GM23338 (cell line): Measurements from ENCODE around the gene CTNNA1.

Experiments used
- CREB1 ChIP-seq: fragments of 250-450 bp; sonication (Bioruptor Pico); IDR thresholded peaks from 2 replicates; pipeline ENCODE4 v1.5.0; 2020; ENCODE audit warnings: low read depth, mild to moderate bottlenecking, moderate library complexity
- CTCF ChIP-seq, 2 experiments: fragments of 200-600 bp in 1 of 2; sonication (generic) in 1 of 2; conservative IDR thresholded peaks; 2 replicates each; pipeline versions ENCODE4 v1.5.1 to v1.6.1; 2016 to 2017; ENCODE audit warnings: antibody characterized with exemption in 2 of 2, low read depth in 2 of 2, mild to moderate bottlenecking in 2 of 2, moderate library complexity in 1 of 2
- ETS1 ChIP-seq: IDR thresholded peaks from 2 replicates; pipeline ENCODE4 v1.6.1; 2016; ENCODE audit warnings: antibody characterized with exemption
- EZH2phosphoT487 ChIP-seq: fragments of 200-600 bp; sonication (generic); IDR thresholded peaks from one replicate; pipeline ENCODE4 v1.8.1; 2018; ENCODE audit warnings: antibody characterized with exemption; ENCODE audit not compliant: unreplicated experiment
- REST ChIP-seq: IDR thresholded peaks from one replicate; pipeline ENCODE4 v1.6.1; 2018; ENCODE audit warnings: antibody characterized with exemption; ENCODE audit not compliant: unreplicated experiment
- STAT1 ChIP-seq: IDR thresholded peaks from one replicate; pipeline ENCODE4 v1.6.1; 2016; ENCODE audit warnings: antibody characterized with exemption; ENCODE audit not compliant: unreplicated experiment
- ZNF114 ChIP-seq: fragments of 250-450 bp; sonication (Bioruptor Pico); IDR thresholded peaks from 2 replicates; pipeline ENCODE4 v1.5.0; 2020; ENCODE audit warnings: mild to moderate bottlenecking, moderate library complexity

DNA sequence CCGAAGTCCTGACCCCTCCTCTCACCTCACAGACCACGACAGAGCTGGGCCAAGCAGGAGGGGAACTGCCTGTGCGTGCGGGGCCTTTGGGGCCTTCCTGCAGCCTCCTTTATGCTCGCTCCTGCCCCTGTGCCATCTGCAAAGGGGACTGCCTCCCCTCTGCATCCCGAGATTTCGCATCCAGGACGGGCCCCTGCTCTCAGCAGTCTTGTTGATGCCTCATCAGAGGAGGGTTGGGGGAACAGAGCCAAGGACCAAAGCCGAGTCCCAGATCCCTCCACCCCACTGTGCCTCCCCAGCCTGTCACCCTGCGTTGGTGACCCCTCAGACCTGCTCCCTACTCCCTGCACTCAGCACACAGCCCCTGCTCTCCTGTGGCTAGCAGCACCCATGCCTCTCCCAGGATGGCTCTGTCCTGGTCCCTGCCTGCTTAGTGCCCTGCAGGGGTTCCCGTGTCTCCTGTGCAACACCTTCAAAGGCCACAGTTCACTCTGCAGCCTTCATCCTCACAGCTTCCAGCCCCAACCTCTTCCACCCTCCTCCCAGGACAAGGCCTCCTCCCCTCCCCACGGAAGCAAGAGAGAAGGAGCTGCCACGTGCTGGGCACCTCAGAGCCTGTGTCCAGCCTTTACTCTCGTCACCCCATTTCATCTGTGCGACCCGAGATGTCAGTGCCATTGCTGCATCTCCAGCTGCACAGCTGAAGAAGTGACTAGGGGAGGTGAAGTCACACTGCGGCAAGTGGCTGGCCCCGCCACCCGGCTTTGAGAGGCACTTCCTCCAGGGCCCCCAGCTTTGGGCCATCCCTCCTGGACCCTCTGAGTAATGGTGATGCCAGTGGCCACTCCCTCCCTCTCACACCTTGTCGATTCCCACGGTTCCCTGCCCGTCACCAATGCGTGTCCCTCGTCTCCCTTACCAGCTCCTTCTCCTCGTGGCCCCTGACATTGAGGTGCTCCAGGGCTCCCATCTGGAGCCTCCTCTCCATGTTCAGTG lies 184.5 kb downstream of the CTNNA1 start:
- TF ChIP-seq CREB1 (CRISPR knock-in tag) (no peak), CTCF (conservative IDR thresholded peaks at IDR 0.05; ENCODE audit: low read depth in 2 of 2) (no peak), STAT1 (no peak), REST (no peak), EZH2phosphoT487 (no peak), ZNF114 (CRISPR knock-in tag) (no peak), ETS1 (no peak)
